Heart right ventricle (tissue), 16 donors: Measurements from ENCODE around the gene E2F4. TPM values are rescaled to one million over a fixed set of nuclear protein-coding genes. Genes with fewer than 3 reads are reported as not detected.

ENCODE experiments used
- ATAC-seq, 8 donors: fragments of 200-7000 bp; cut with Tn5 transposase; one replicate each; pipeline ENCODE4 v1.9.1; 2020; ENCODE audit warnings: mild to moderate bottlenecking in 8 of 8, moderate library complexity in 8 of 8, moderate number of reproducible peaks in 1 of 8
- DNase-seq, 2 donors: peaks; one replicate each; pipeline ENCODE4 v3.0.0-alpha.2; 2020
- H3K27ac ChIP-seq, 10 donors: fragments of 200-600 bp; sonication (generic) in 2 of 10; one replicate each; pipeline versions ENCODE4 v1.5.0 to v1.8.0; 2020 to 2022; ENCODE audit warnings: mild to moderate bottlenecking in 3 of 10
- H3K27me3 ChIP-seq, 7 donors: fragments of 200-600 bp; one replicate each; pipeline ENCODE4 v1.8.0; 2021 to 2022; ENCODE audit warnings: mild to moderate bottlenecking in 2 of 7
- H3K36me3 ChIP-seq, 9 donors: fragments of 200-600 bp; sonication (generic) in 1 of 9; one replicate each; pipeline versions ENCODE4 v1.5.0 to v1.8.0; 2020 to 2022; ENCODE audit warnings: mild to moderate bottlenecking in 2 of 9
- H3K4me1 ChIP-seq, 9 donors: fragments of 200-600 bp; sonication (generic) in 1 of 9; one replicate each; pipeline versions ENCODE4 v1.5.0 to v1.8.0; 2020 to 2022; ENCODE audit warnings: mild to moderate bottlenecking in 4 of 9
- H3K4me3 ChIP-seq, 10 donors: fragments of 200-600 bp; sonication (generic) in 2 of 10; one replicate each; pipeline versions ENCODE4 v1.5.0 to v1.8.0; 2020 to 2022; ENCODE audit warnings: mild to moderate bottlenecking in 7 of 10, moderate library complexity in 2 of 10
- H3K9me3 ChIP-seq, 11 donors: fragments of 200-600 bp in 10 of 11; sonication (generic) in 2 of 11; one replicate each; pipeline versions ENCODE4 v1.5.0 to v1.8.0; 2013 to 2022; ENCODE audit warnings: mild to moderate bottlenecking in 2 of 11, control low read depth in 1 of 11, moderate library complexity in 1 of 11
- WGBS, 2 donors: extraction: QIAGEN DNeasy Blood & Tissue Kit; methylation state at CpG; one replicate each; pipeline ENCODE4 v1.1.7; 2013; ENCODE audit warnings: inconsistent platforms in 1 of 2; 5-methylcytosine and 5-hydroxymethylcytosine counted together
- intact Hi-C, 10 donors: fragments of 100-400 bp; cut with DNase I; formaldehyde crosslinking; loops; one replicate each; pipeline versions ENCODE4 v1.11.1 to v1.14.2; 2022
- polyA plus RNA-seq, 2 donors: library from polyadenylated mRNA; stranded (reverse); fragments of 200-250 nt; gene quantifications; one replicate each; pipeline ENCODE4 v1.2.3, GENCODE V29; 2013
- total RNA-seq, 10 donors: library from RNA; stranded (reverse); fragmentation: NEBNext Ultra II Directional in 3 of 10; extraction: Animal tissue kit (Norgen Biotek cat#: 25700) in 3 of 10; gene quantifications; one replicate each; pipeline versions ENCODE4 v1.2.1 to v1.2.4, GENCODE V29; 2021 to 2023
- TF ChIP-seq, protein P1 (sequence below), 9 donors: fragments of 200-600 bp; sonication (generic) in 2 of 9; IDR thresholded peaks; one replicate each; pipeline versions ENCODE4 v1.5.0 to v1.8.0; 2021 to 2022; ENCODE audit warnings: antibody characterized with exemption in 9 of 9, mild to moderate bottlenecking in 5 of 9, moderate library complexity in 1 of 9
- donor health status: Arrhythmogenic right ventricular cardiomyopathy.
- donor health status: ischemic (EF 13 %, LVEDD 7.1; RV severe dilation, severe dysfunction).
- donor health status: healthy with polysubstance abuse.
- donor health status: DM: no; HTN: yes; CAD: no.
- donor health status: DM: no; HTN: no; CAD: no.
- donor health status: ischemic (EF 25% LVEDD 6.9; RV normal size, moderate dysfunction).
- donor health status: ischemic (EF 25% LVEDD 5.7; RV mildly dilated, moderate dysfunction).
- donor health status: healthy.
- donor health status: DM: yes; HTN: yes; CAD: no.
- donor health status: Ischemic cardiomyopathy.
- donor health status: ischemic (EF 35%, LVEDD 5.7; RV mildly dilated, moderate dysfunction).
- donor health status: nonischemic (EF 11% LVEDD 7.7; RV severe dilation, severe dysfunction).
- donor health status: DM: yes; HTN: yes; CAD: no.
- donor health status: PGD.
- donor health status: ischemic (EF 29% LVEDD 5.4; RV normal size, mild dysfunction).
- donor health status: nonischemic (EF 23%, LVEDD 6.1; RV moderate dilation, normal function).

Gene E2F4
- total and polyA plus RNA-seq, 12 donors = 21.9 to 45.6 (median 29.8) TPM

DNA sequence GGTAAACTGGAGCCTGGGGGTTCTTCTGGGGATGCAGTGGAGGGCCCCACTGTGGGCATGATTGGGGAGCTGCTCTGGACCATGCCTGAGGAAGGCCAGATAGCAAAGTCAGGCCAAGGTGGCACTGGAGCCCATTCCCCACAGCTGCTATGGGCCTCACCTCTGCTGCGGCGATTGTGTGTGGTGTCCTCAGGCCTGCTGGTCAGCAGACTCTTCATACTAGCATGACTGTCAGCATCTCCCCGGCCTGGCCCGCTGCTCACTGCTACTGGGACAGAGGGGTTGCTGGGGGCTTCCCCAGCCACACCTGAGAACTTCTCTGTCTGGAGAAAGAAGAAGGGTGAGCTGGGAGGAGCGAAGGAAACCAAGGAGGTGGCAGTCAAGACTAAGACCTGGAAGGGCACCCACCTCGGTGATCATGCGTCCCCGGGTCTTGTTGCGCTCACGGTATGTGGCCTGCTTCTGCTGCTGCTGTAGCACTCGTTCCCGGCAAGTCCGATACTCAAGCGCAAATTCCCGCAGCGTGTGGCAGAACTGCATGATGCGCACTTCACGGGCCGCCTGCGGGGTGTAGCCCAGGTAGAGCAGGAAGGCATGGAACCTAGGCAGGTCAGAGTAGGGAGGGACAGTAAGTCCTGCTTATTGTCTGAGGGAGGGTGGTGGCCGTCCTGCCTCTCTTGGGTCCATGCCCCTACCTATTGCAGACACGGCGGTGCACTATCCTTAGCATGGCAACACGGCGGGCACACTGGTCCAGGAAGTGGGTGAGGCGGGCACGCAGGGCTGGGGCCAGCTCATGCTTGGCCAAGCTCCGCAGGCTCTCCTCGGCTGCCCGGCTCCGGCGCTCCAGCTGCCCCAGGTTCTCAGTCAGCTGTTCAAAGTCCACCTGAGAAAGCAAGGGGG lies 38.2 kb downstream of the E2F4 start:
- WGBS, 2 donors = 92 to 94% methylated on average over 32 of the region's 32 CpGs
- intact Hi-C loops = loop anchor here in 2 of 10 donors (5.0 kb wide), 1 partner anchor 38 kb away; the partner anchor contains the start of genes E2F4 (in 2 of the 2) and EXOC3L1 (in 2 of the 2)
- H3K9me3 ChIP-seq = no peaks in the 10 kb centered on the region
- ATAC-seq (no peak), DNase-seq (no peak)
- peaks cover 3 to 74% (median 49%) of the 10 kb centered on the region in 9 donors for H3K36me3 ChIP-seq
- no peaks in the 10 kb centered on the region for H3K27me3 ChIP-seq
- H3K4me3 ChIP-seq = no peak overlapping the region
- peaks cover 5 to 27% (median 21%) of the 10 kb centered on the region in 9 donors for H3K4me1 ChIP-seq
- TF ChIP-seq, protein P1, sequence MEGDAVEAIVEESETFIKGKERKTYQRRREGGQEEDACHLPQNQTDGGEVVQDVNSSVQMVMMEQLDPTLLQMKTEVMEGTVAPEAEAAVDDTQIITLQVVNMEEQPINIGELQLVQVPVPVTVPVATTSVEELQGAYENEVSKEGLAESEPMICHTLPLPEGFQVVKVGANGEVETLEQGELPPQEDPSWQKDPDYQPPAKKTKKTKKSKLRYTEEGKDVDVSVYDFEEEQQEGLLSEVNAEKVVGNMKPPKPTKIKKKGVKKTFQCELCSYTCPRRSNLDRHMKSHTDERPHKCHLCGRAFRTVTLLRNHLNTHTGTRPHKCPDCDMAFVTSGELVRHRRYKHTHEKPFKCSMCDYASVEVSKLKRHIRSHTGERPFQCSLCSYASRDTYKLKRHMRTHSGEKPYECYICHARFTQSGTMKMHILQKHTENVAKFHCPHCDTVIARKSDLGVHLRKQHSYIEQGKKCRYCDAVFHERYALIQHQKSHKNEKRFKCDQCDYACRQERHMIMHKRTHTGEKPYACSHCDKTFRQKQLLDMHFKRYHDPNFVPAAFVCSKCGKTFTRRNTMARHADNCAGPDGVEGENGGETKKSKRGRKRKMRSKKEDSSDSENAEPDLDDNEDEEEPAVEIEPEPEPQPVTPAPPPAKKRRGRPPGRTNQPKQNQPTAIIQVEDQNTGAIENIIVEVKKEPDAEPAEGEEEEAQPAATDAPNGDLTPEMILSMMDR (IDR thresholded peaks at IDR 0.05) = no peak
- no peak overlapping the region for H3K27ac ChIP-seq

DNA sequence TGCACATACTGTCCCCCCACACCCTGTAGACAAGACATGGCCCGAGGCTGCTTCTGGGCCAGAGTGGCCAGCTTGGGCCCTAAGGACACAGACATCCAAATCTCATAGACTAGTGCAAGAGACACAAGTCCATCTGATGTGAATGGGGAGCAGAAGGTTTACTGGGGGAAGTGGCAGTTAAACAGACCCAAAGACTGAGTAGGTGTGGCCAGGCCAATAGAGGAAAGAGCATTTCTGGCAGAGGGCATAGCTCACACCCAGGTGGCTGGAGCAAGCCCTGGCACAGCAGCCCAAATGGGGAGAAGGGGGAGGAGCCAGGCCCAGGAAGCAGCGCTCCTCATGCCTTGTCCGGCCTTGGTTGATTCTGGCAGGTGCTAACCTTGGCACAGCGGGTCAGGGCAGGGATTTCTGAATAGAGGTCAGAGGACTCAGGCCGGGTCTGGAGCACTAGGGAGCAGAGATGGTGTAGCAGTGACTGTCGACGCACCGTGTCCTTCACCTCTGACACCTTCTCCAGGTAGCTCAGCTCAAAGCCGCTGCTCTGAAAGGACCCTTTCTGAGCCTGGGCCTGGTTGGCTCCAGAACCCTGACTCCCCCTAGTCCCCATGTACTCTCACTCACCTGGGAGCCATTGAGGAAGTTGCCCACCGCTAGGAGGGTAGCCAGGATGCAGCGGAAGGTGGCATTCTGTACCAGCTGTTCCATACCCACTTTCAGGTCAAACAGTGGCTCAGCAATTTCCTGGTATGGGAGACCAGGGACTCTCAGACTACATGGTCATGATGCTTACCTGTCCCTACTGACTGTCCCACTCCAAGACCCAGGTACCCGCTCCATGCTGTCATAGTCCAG lies 39.1 kb downstream of the E2F4 start:
- ATAC-seq = no peak
- 88% methylated on average over 12 of the region's 12 CpGs for WGBS, 2 donors
- Histone ChIP-seq H3K27me3 (no peaks in the 10 kb centered on the region), H3K27ac (no peak overlapping the region), H3K4me1 (peaks cover 5 to 19% (median 14%) of the 10 kb centered on the region in 9 donors), H3K9me3 (no peaks in the 10 kb centered on the region), H3K36me3 (peaks cover 3 to 82% (median 56%) of the 10 kb centered on the region in 9 donors), H3K4me3 (no peak overlapping the region)
- TF ChIP-seq, protein P1 (IDR thresholded peaks at IDR 0.05) = no peak
- no peak for DNase-seq
- intact Hi-C loops = no loop called here

DNA sequence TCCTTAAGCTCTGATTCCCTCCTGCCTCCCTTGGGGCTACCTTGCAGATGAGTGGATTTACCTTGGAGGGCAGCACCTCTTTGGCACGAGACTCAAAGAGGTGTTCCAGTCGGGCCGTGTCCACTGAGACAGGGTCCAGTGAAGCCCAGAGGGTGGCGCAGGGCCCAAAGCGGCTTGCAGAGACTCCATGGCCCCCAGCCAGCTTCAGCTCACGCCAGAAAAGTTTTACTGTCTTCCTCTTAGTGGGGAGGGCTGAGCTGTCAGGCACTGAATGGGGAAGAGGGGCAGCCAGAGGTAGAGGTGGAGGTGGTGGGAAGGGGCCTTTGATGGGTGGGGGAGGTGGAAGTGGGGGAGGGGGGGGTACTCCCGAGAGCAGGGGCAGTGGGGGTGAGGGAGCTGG lies 41.6 kb downstream of the E2F4 start:
- intact Hi-C loops = no loop called here
- H3K27me3 ChIP-seq = no peaks in the 10 kb centered on the region
- H3K4me3 ChIP-seq = no peak overlapping the region
- 74 to 79% methylated on average over 7 of the region's 7 CpGs for WGBS, 2 donors
- peaks cover 0 to under 1% (median 0%) of the 10 kb centered on the region in 9 donors for H3K4me1 ChIP-seq
- H3K27ac ChIP-seq = no peak overlapping the region
- DNase-seq = no peak
- H3K36me3 ChIP-seq = peaks cover 14 to 100% (median 76%) of the 10 kb centered on the region in 9 donors
- TF ChIP-seq, protein P1 (IDR thresholded peaks at IDR 0.05) = no peak
- ATAC-seq = no peak
- H3K9me3 ChIP-seq = no peaks in the 10 kb centered on the region

DNA sequence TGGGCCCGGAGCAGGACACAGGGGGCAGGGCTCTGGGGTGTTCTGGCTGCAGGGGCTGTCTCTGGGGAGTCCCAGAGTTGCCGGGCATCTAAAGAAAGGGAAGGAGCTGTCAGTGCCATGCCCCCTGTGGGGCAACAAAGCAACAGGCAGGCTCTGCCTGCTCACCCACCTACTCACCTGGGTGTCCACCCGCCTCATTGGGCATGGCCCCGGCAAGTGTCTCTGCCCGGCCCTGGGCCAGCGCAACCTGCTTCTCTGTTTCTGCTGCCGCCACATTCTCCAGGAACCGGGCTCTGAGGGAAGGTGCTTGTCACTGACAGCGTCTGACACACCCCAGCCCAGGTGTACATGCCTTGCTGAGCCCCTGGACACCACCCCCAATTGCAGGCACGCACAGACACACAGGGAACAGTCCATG lies 42.2 kb downstream of the E2F4 start:
- Histone ChIP-seq H3K36me3 (peaks cover 10 to 100% (median 76%) of the 10 kb centered on the region in 9 donors), H3K4me1 (no peaks in the 10 kb centered on the region), H3K27ac (no peak overlapping the region), H3K9me3 (no peaks in the 10 kb centered on the region), H3K4me3 (no peak overlapping the region), H3K27me3 (no peaks in the 10 kb centered on the region)
- intact Hi-C loops = no loop called here
- WGBS, 2 donors = 92 to 94% methylated on average over 10 of the region's 10 CpGs
- ATAC-seq (no peak), DNase-seq (no peak)
- TF ChIP-seq, protein P1 (IDR thresholded peaks at IDR 0.05) = no peak
